H54 (cell line): Measurements from ENCODE around the gene SAMD10.

Experiments used
- DNase-seq: peaks from one replicate; pipeline ENCODE4 v3.0.0; 2011; ENCODE audit warnings: low spot score, mixed read lengths; ENCODE audit not compliant: insufficient read length
- FAIRE-seq: peaks from 3 replicates; lab custom pipeline; 2011; peaks lifted over from hg19 to GRCh38; lab: Jason Lieb, UNC
- POLR2A ChIP-seq: IDR thresholded peaks from 2 replicates; pipeline ENCODE4 v1.6.1; 2011; ENCODE audit warnings: low read depth, mild to moderate bottlenecking, low read length

The SAMD10 gene

DNA sequence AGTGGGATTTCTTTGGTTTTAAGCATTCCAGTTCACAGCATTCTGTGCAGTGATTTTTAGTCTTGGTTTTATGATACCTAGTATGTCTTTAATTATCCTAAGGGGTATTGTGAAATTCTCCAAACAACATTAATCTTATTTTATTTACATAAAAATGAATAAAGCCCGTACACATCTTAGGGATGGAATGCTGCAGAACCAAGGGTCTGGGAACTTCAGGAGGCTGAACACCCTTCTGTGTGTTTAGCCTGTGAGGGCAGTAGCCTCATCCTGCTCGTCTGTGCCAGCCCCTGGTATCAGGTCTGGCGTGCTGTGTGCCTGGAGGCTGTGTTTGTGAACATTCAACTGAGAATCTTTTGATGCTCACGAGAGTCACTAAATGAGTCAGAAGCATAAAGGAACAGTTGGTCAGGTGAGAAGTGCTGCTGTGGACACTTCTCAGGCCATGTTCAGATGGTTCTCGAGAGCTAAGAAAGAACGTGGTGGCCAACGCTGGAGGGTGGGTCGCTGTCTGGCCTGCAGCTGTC, 31.3 kb upstream of the SAMD10 start:
- DNase-seq = no peak
- no peak for TF ChIP-seq POLR2A
- no peak for FAIRE-seq

DNA sequence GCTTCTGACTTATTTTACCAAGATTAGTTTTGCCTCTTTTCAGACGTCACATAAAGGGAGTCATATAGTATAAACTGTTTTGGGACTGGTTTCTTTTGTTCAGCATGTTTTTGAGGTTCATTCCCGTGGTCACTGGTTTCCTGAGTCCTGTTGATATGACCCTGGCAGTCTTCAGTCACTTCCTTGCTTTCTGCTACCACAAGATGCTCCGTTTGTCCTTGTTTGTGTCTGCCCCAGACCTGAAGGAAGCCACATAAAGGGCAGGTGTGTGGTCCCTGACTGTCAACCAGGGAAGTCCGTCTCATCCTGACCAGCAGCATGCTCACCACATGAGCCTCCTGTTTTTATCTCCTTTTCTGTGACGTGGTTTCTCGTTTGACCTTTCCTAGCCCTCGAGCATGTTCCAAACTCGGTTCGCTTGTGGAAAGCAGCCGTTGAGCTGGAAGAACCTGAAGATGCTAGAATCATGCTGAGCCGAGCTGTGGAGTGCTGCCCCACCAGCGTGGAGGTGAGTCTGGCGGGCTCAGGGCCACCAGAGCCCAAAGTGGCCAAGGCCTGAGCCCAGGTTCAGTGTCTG, 30.5 kb upstream of the SAMD10 start:
- no peak for FAIRE-seq
- TF ChIP-seq POLR2A = no peak
- DNase-seq = no peak

DNA sequence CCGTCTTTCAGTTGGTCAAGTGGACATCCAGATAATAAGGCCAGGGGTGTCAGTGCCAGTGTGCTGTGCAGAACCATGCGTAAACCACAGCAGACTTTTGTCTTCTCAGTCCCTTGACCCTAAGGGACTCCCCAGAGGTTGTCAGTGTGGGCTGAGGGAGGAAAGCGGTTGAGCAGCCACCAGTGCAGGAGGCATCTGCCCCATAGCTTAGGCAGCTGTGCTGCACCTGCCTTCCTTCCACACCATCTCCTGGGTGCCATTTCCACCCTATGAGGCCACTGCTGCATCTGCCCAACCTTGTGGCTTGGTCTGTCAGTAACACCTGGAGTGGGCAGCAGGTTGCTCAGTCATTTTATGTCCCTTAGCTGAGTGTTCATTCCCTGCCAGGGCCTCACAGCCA, 27.5 kb upstream of the SAMD10 start:
- TF ChIP-seq POLR2A = no peak
- FAIRE-seq (no peak), DNase-seq (no peak)

DNA sequence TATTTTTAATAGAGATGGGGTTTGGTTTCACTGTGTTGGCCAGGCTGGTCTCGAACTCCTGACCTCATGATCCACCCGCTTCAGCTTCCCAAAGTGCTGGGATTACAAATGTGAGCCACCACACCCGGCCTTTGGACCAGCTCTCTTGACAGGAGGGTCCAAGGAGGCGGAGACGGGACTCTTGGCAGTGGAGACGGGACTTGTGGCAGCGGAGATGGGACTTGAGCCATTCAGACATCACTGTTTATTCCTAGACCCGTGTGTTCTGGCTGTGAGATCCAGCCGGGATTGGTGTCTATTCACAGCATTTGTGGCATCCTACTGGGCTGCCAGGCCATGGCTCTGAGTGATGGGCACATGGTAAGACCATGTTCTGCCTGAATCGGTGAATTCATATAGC, 27.0 kb upstream of the SAMD10 start:
- DNase-seq (no peak), FAIRE-seq (no peak)
- no peak for TF ChIP-seq POLR2A

- no peak for TF ChIP-seq POLR2A
- no peak for FAIRE-seq
- DNase-seq = no peak
Measured at GRCh38 chr20:64005394-64005793, 26.0 kb upstream of the SAMD10 start.

GRCh38 chr20:64003960-64004725, 24.7 kb upstream of the SAMD10 start:
- no peak for FAIRE-seq
- no peak for DNase-seq
- TF ChIP-seq POLR2A = no peak

DNA sequence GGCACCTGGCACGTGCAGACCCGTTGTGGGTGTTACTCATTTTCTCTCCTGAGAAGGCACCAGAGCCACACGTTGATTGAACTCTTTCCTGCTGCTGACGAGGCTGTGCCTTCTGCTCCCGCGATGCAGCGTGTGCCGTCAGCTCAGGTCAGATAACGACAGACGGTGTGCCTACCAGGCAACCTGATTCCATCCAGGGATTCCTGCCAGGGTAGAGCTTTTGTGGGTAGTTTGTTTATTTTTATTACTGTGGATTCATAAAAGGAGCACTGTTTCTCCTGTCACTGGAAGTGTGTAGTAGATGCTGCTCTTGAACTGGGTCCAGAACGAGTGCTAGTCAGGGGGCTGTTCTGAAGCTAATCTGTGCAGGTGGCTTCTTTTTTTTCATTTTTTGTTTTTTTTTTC, 22.2 kb upstream of the SAMD10 start:
- DNase-seq (no peak), FAIRE-seq (no peak)
- TF ChIP-seq POLR2A = no peak

DNA sequence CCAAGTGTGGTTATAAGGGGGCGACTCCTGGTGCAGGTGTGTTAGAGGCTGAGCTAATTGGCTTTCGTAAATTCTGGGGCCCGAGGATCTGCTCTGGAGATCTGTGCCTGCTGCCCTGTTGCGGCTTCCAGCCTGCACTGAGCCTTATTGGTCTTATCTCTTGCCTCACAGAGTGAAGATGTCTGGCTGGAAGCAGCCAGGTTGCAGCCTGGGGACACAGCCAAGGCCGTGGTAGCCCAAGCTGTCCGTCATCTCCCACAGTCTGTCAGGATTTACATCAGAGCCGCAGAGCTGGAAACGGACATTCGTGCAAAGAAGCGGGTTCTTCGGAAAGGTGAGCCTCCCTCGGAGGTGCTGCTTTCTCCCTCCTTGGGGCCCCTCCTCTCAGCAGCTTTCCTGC, 21.5 kb upstream of the SAMD10 start:
- TF ChIP-seq POLR2A = no peak
- no peak for FAIRE-seq
- no peak for DNase-seq

DNA sequence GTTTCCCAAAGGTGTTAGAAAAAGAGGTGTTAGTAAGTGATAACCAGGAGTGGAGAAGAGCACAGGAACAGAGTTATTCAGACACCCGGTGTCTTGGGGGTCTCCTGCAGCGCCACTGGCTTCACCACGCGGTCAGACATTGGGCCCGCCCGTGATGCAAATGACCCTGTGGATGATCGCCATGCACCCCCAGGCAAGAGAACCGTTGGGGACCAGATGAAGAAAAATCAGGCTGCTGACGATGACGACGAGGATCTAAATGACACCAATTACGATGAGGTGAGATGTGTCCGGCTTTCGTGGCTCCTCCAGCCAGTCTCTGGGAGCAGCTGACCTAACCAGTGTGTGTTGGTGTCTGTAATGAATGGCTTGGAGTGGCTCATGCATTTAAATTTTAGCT, 3.5 kb upstream of the SAMD10 start:
- no peak for DNase-seq
- no peak for TF ChIP-seq POLR2A
- no peak for FAIRE-seq

DNA sequence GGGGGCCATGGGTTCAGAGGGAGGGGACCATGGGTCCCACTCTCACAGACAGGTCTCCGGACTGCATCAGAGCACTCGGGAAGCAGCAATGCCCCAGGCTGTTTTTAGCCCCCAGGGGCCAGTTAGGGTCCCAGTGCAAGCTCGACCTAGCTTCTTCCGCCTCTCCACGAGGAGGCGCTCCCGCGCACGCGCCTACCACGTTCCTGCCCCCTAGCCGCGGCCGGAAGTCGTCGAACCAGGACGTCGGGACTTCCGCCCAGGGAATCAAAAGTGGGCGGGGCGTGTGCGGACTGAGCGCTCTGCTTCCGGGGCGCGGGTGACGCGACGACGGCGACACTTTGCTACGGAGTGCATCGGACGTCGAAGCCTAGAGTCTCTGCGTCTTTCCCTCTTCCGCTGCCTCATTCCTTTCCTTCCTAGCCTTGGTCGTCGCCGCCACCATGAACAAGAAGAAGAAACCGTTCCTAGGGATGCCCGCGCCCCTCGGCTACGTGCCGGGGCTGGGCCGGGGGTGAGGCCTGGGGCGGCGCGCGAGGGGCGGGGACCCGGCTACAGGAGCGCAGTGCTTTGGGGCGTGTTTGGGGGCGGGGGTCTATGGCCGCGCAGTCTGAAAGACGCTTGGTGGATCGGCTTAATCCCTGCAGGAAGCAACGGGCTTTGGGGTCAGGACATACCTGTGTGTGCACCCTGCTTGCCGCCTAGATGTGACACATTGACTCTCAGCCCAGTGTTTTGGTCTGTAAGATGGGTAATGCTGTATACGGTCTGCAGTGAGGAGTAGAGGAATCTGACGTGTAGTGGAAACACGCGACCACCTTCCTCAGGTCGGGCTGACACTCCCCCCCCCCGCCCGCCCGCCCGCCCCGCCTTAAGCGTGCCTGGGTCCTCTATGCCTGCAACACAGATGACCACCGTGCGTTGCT, 1.6 kb upstream of the SAMD10 start, which contains the start of gene PRPF6:
Gene PRPF6, plus strand, starts transcription at position 327 of the 923 bp plus-strand sequence. Its CDS starts 114 bp downstream, at position 441.
- no peak for FAIRE-seq
- DNase-seq = peak; percentile 97

GRCh38 chr20:63980317-63980805, 919 bp upstream of the SAMD10 start:
- FAIRE-seq = no peak
- no peak for DNase-seq
- no peak for TF ChIP-seq POLR2A

More for the DNA sequence above, 1.6 kb upstream of the SAMD10 start, which contains the start of gene PRPF6:
- TF ChIP-seq POLR2A = peak; percentile 75

DNA sequence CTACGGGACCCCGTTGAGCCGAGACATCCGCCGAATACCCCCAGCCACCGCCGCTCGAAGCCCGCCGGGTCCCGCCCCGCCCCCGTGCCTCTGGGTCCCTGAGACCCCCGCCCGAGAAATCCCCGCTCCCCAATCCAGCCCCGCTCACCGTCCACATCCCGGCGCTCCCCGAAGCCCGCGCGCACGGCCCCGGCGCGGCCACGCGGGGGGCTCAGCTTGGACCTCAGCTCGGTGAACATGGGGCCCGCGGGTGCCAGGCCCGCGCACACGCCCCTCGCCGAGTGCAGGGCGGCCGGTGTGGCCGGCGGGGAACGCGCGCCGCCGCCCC, 249 bp downstream of the SAMD10 start:
- DNase-seq (no peak), FAIRE-seq (no peak)
- TF ChIP-seq POLR2A = no peak

DNA sequence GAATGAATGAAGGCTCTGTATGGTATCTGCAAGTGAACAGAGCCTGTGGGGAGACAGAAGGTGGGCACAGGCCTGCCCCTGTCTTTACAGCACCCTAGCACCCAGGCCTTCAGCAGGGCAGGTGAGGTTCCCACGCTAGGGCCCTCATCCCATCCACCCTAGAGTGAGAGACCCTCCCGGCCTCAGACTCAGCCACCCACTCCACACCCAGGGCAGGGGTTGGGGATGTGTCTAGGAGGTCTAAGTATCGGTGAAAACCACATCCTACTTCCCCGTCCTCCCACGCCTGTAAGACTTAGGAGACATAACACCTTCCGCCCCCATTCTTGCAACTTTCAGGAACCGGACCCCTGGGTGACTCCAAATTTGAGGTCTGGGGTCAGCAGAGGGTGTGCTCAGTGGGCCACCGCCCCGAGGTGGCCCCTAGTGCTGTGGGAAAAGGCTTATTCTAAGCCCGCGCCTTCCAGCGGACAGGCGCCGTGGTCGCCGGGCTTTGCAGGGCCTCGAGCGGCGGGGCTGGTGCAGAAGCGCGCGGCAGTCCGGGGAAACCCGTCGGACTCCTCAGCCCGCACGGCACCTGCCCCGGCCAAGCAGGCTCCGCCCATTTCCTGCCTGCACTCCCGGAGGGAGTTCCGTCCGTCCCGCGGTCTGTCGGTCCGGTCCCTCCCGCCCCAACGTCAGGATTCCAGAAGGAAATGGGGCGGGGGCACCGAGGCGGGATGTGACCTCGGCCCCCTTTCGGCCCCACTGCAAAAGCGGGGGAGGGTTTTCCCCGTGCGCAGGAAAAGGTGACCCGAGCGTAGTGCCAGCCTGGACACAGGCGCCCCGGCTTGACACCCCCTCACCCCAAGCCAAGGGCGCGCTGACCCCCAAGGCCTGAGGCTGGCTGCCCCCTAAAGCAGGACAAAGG, 868 bp downstream of the SAMD10 start:
- FAIRE-seq (no peak), DNase-seq (peak; percentile 56)
- no peak; the same call in 1 of the 2 replicates for TF ChIP-seq POLR2A
